HepG2 (cell line): ENCODE results near the gene ASPRV1.

Source experiments
- ELF1 ChIP-seq: sonication (generic); formaldehyde crosslinking; IDR thresholded peaks from 2 replicates; pipeline ENCODE4 v1.4.0; 2020; ENCODE audit warnings: missing genetic modification reagents
- ZNF768 ChIP-seq: sonication (generic); formaldehyde crosslinking; IDR thresholded peaks from 2 replicates; pipeline ENCODE4 v1.4.0; 2020; ENCODE audit warnings: missing genetic modification reagents

- TF ChIP-seq ELF1 (CRISPR knock-in tag) (no peak), ZNF768 (no peak)
Measured at GRCh38 chr2:69935011-69935410, 26.4 kb downstream of the ASPRV1 start.
